22Rv1 (cell line): Measurements from ENCODE around the gene NUTM2E.
"Not testable (repeated sequence)": the region's sequence is repeated elsewhere in the genome, so short reads cannot be mapped to it uniquely, and the experiment has no call there.

Experiments
- H3K27ac ChIP-seq: fragments of 450-650 bp; 2 replicates; pipeline ENCODE4 v1.5.1; 2017

Gene NUTM2E

DNA sequence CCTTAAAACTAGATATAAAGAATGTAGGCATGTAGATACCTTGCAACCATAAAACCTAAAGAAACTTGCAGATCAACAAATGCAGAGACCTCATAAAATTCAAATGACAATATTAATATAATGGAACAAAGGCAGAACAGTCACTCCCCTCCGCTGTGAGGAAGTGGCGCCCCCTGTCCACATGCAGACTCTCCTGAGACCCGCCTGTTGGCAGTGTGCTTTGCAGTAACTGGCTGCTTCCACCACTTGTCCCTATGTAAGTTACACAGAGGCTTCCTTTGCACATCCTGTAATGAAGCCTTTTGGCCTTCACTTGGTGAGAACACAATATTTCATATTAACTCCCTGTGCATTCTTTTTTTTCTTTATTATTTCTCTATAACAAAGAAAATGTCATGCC is 36.3 kb downstream of the NUTM2E start:
- H3K27ac ChIP-seq = not testable (repeated sequence)

DNA sequence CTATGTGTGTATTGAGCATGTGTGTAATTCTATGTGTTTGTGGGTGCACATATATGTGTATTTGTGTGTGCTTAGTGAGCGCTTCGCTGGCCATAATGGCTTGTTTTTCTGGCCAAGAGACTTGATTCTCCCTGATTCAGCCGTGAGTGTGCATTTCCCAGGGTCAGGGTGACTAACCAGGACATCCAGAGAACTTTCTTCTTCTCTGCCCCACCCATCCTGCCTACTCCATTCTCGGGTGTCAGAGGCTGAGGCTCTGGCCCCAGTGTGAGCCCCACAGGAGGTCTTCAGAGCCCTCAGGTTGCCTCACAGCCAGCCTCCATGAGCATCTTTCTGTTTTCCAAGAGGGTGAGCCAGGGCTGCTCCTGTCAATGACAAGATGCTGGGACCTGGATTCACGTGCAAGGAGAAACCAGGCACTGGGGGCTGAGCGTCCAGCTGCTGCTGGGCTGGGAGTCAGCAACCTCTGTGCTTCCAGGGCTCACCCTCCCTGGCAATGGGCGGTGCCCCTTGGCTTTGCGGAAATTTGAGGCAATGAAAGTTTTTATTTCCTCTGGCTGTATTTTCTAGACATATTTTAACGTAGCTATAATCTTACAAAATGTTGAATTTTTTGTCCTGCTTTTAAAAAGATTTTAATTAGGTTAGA is 40.5 kb downstream of the NUTM2E start:
- H3K27ac ChIP-seq = not testable (repeated sequence)

DNA sequence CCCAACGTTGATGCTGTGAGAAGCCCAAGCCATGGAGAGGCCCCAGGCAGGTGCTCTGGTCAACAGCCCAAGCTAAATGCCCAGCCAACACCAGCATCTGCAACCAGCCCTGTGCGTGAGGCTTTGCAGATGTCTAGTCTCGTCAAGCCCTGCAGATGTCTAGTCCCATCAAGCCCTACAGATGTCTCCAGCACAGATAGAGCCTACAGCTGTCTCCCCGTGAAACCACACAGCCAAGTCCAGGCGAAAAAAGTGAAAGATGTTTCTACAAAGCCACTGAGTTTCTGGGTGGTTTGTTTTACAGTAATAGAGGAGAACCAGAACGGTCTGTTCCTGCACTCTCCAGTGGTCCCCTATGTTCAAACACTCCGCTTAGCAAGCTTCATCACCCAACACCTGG is 41.5 kb downstream of the NUTM2E start:
- not testable (repeated sequence) for H3K27ac ChIP-seq

- H3K27ac ChIP-seq = not testable (repeated sequence)
These were observed 43.0 kb downstream of the NUTM2E start for GRCh38 chr10:79869439-79870097.

GRCh38 chr10:79871729-79872128 is 45.2 kb downstream of the NUTM2E start:
- H3K27ac ChIP-seq = not testable (repeated sequence)
